Neural progenitor cell (in vitro differentiated cells): Measurements from ENCODE around the gene MRPL45. TPM values are rescaled to one million over a fixed set of nuclear protein-coding genes. Genes with fewer than 3 reads are reported as not detected.

Source experiments
- DNase-seq: peaks from one replicate; pipeline ENCODE4 v3.0.0-alpha.2; 2016; ENCODE audit warnings: low spot score
- H2AFZ ChIP-seq: fragments of 200-600 bp; sonication (generic); replicated peaks from 2 replicates; pipeline ENCODE4 v1.6.1; 2016; ENCODE audit warnings: antibody characterized with exemption
- H3F3A ChIP-seq: fragments of 200-600 bp; sonication (generic); 2 replicates; pipeline ENCODE4 v1.6.1; 2016; ENCODE audit warnings: antibody characterized with exemption, low read depth
- H3K27ac ChIP-seq: fragments of 200-600 bp; sonication (generic); 2 replicates; pipeline ENCODE4 v1.5.1; 2016; ENCODE audit warnings: mild to moderate bottlenecking
- H3K27me3 ChIP-seq: fragments of 200-600 bp; sonication (generic); 2 replicates; pipeline ENCODE4 v1.6.1; 2016; ENCODE audit warnings: mild to moderate bottlenecking, moderate library complexity
- H3K36me3 ChIP-seq: fragments of 200-600 bp; sonication (generic); 2 replicates; pipeline ENCODE4 v1.5.1; 2016
- H3K4me1 ChIP-seq: fragments of 200-600 bp; sonication (generic); 2 replicates; pipeline ENCODE4 v1.6.1; 2016; ENCODE audit warnings: mixed run types
- H3K4me2 ChIP-seq: fragments of 200-600 bp; sonication (generic); 2 replicates; pipeline ENCODE4 v1.6.1; 2016
- H3K4me3 ChIP-seq: fragments of 200-600 bp; sonication (generic); 2 replicates; pipeline ENCODE4 v1.5.1; 2016
- H3K79me2 ChIP-seq: fragments of 200-600 bp; sonication (generic); 2 replicates; pipeline ENCODE4 v1.6.1; 2016; ENCODE audit warnings: low read depth
- H3K9ac ChIP-seq: fragments of 200-600 bp; sonication (generic); 2 replicates; pipeline ENCODE4 v1.6.1; 2016
- H3K9me3 ChIP-seq: fragments of 200-600 bp; sonication (generic); 2 replicates; pipeline ENCODE4 v1.5.1; 2016; ENCODE audit warnings: low read depth
- H4K20me1 ChIP-seq: fragments of 200-600 bp; sonication (generic); 2 replicates; pipeline ENCODE4 v1.6.1; 2016; ENCODE audit warnings: low read depth
- H3K27ac Mint-ChIP-seq: 3 replicates; pipeline ENCODE4 v1.8.0; 2021; ENCODE audit warnings: mixed read lengths
- H3K27me3 Mint-ChIP-seq: 2 replicates; pipeline ENCODE4 v1.8.0; 2022; ENCODE audit warnings: low read depth, mild to moderate bottlenecking, inconsistent platforms, moderate library complexity, mixed read lengths; ENCODE audit not compliant: insufficient read depth
- H3K36me3 Mint-ChIP-seq: 3 replicates; pipeline ENCODE4 v1.8.0; 2021; ENCODE audit warnings: mixed read lengths
- H3K4me1 Mint-ChIP-seq: 3 replicates; pipeline ENCODE4 v1.8.0; 2021; ENCODE audit warnings: mixed read lengths
- H3K4me3 Mint-ChIP-seq: 3 replicates; pipeline ENCODE4 v1.8.0; 2021; ENCODE audit warnings: mild to moderate bottlenecking, moderate library complexity, mixed read lengths
- H3K9me3 Mint-ChIP-seq: 3 replicates; pipeline ENCODE4 v1.8.0; 2020; ENCODE audit warnings: mixed read lengths
- CTCF ChIP-seq: fragments of 200-600 bp; sonication (generic); IDR thresholded peaks from 2 replicates; pipeline ENCODE4 v1.5.1; 2017; ENCODE audit warnings: antibody characterized with exemption, mild to moderate bottlenecking
- EZH2 ChIP-seq: fragments of 200-600 bp; sonication (generic); IDR thresholded peaks from 2 replicates; pipeline ENCODE4 v1.6.1; 2017; ENCODE audit warnings: antibody characterized with exemption, mild to moderate bottlenecking, moderate library complexity
- EZH2phosphoT487 ChIP-seq: fragments of 200-600 bp; sonication (generic); IDR thresholded peaks from 2 replicates; pipeline ENCODE4 v1.6.1; 2017; ENCODE audit warnings: antibody characterized with exemption
- total RNA-seq: library from RNA; depleted of rRNA; stranded (reverse); fragments of >200 nt; gene quantifications from 2 replicates; pipeline ENCODE4 v1.2.3, GENCODE V29; 2015; ENCODE audit warnings: low replicate concordance

MRPL45 gene
- total RNA-seq, 1 donor from 2014 or later: 68.3 TPM

DNA sequence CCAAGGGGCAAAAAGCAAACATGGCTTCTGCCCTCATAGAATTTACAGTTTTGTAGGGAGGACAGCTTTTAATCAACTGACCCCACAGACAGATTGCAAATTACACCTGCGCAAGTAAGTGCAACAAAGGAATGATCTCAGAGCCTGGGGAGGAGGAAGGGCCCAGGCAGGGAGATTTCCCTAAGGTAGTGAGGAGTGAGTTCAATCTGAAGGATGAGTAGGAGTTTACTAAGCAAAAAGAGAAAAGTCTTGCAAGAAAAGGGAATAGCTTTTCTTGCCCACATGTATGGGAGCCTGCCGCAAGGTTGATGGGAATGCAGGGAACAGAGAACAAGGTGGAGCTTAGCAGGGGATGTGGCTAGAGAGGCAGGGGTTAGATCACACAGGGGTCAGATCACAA lies 53.1 kb downstream of the MRPL45 start:
- peaks cover 29% of the 10 kb centered on the region for H3F3A ChIP-seq
- H3K79me2 ChIP-seq: peaks cover 30% of the 10 kb centered on the region
- no peaks in the 10 kb centered on the region for H3K27me3 Mint-ChIP-seq
- H3K27ac Mint-ChIP-seq: peak overlapping the region; percentile 35
- no peak overlapping the region for H3K4me2 ChIP-seq
- peaks cover 31% of the 10 kb centered on the region for H3K4me1 ChIP-seq
- peaks cover 25% of the 10 kb centered on the region for H4K20me1 ChIP-seq
- H3K27me3 ChIP-seq: no peaks in the 10 kb centered on the region
- peaks cover 3% of the 10 kb centered on the region for H3K36me3 Mint-ChIP-seq
- H2AFZ ChIP-seq: no peak overlapping the region
- TF ChIP-seq EZH2phosphoT487 (no peak), CTCF (no peak), EZH2 (no peak)
- no peaks in the 10 kb centered on the region for H3K9me3 ChIP-seq
- H3K9ac ChIP-seq: no peak overlapping the region
- no peak for DNase-seq
- peak overlapping the region; percentile 71 for H3K4me3 Mint-ChIP-seq
- no peak overlapping the region for H3K4me3 ChIP-seq
- H3K36me3 ChIP-seq: no peaks in the 10 kb centered on the region
- H3K4me1 Mint-ChIP-seq: peaks cover 43% of the 10 kb centered on the region
- H3K27ac ChIP-seq: no peak overlapping the region
- H3K9me3 Mint-ChIP-seq: no peaks in the 10 kb centered on the region

GRCh38 chr17:38351412-38352222 lies 54.6 kb downstream of the MRPL45 start, which contains the start of gene SOCS7:
Gene SOCS7 (plus strand): TSS chr17:38351844. CDS start chr17:38352053, 209 bp downstream.
- peak within 1 kb of the TSS; percentile 93 for H2AFZ ChIP-seq
- H3K27me3 ChIP-seq: no peaks in the 10 kb centered on the region
- Mint-ChIP-seq H3K27me3 (no peaks in the 10 kb centered on the region), H3K36me3 (peaks cover 3% of the 10 kb centered on the region), H3K4me1 (peaks cover 47% of the 10 kb centered on the region), H3K27ac (peak within 1 kb of the TSS; percentile 87), H3K4me3 (peak within 1 kb of the TSS; percentile 90), H3K9me3 (no peaks in the 10 kb centered on the region)
- peaks cover 41% of the 10 kb centered on the region for H4K20me1 ChIP-seq
- peak within 1 kb of the TSS; percentile 95 for H3K4me2 ChIP-seq
- peak within 1 kb of the TSS; percentile 1 for H3K27ac ChIP-seq
- H3K9ac ChIP-seq: peak within 1 kb of the TSS; percentile 78
- H3K9me3 ChIP-seq: no peaks in the 10 kb centered on the region
- peak within 1 kb of the TSS; percentile 88 for H3K4me3 ChIP-seq
- TF ChIP-seq EZH2: no peak
- TF ChIP-seq EZH2phosphoT487: no peak
- no peak for TF ChIP-seq CTCF
- peaks cover 31% of the 10 kb centered on the region for H3K4me1 ChIP-seq
- no peaks in the 10 kb centered on the region for H3K36me3 ChIP-seq
- DNase-seq: peak; percentile 96
- H3K79me2 ChIP-seq: peaks cover 46% of the 10 kb centered on the region
- H3F3A ChIP-seq: peaks cover 29% of the 10 kb centered on the region

DNA sequence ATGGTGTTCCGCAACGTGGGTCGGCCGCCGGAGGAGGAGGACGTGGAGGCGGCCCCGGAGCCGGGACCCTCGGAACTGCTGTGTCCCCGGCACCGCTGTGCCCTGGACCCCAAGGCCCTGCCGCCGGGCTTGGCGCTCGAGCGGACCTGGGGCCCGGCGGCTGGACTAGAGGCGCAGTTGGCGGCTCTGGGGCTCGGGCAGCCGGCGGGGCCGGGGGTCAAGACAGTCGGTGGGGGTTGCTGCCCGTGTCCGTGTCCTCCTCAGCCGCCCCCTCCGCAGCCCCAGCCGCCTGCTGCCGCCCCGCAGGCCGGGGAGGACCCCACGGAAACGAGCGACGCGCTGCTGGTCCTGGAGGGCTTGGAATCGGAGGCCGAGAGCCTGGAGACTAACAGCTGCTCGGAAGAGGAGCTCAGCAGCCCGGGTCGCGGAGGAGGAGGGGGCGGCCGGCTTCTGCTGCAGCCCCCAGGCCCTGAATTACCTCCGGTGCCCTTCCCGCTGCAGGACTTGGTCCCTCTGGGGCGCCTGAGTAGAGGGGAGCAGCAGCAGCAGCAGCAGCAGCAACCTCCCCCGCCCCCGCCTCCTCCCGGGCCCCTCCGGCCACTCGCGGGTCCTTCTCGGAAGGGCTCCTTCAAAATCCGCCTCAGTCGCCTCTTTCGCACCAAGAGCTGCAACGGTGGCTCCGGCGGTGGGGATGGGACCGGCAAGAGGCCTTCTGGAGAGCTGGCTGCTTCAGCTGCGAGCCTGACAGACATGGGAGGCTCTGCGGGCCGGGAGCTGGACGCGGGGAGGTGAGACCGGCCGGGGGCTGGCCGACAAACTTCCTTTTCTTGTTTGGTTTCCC lies 55.5 kb downstream of the MRPL45 start:
- H3K27me3 Mint-ChIP-seq: no peaks in the 10 kb centered on the region
- H3K27me3 ChIP-seq: no peaks in the 10 kb centered on the region
- peaks cover 32% of the 10 kb centered on the region for H3K4me1 ChIP-seq
- DNase-seq: peak; percentile 58
- H3K4me3 Mint-ChIP-seq: peak overlapping the region; percentile 90
- no peak for TF ChIP-seq EZH2phosphoT487
- H3K9me3 Mint-ChIP-seq: no peaks in the 10 kb centered on the region
- no peaks in the 10 kb centered on the region for H3K9me3 ChIP-seq
- H3K4me2 ChIP-seq: peak overlapping the region; percentile 95
- peaks cover 54% of the 10 kb centered on the region for H3K4me1 Mint-ChIP-seq
- H3K36me3 ChIP-seq: no peaks in the 10 kb centered on the region
- peaks cover 50% of the 10 kb centered on the region for H4K20me1 ChIP-seq
- H2AFZ ChIP-seq: no peak overlapping the region
- peaks cover 29% of the 10 kb centered on the region for H3F3A ChIP-seq
- H3K4me3 ChIP-seq: peak overlapping the region; percentile 88
- H3K79me2 ChIP-seq: peaks cover 54% of the 10 kb centered on the region
- no peak overlapping the region for H3K27ac ChIP-seq
- H3K27ac Mint-ChIP-seq: no peak overlapping the region
- H3K36me3 Mint-ChIP-seq: peaks cover 3% of the 10 kb centered on the region
- peak overlapping the region; percentile 78 for H3K9ac ChIP-seq
